Measurements from ENCODE around the gene TRIM10.
"Not testable (repeated sequence)": the region's sequence is repeated elsewhere in the genome, so short reads cannot be mapped to it uniquely, and the experiment has no call there.

The TRIM10 gene

DNA sequence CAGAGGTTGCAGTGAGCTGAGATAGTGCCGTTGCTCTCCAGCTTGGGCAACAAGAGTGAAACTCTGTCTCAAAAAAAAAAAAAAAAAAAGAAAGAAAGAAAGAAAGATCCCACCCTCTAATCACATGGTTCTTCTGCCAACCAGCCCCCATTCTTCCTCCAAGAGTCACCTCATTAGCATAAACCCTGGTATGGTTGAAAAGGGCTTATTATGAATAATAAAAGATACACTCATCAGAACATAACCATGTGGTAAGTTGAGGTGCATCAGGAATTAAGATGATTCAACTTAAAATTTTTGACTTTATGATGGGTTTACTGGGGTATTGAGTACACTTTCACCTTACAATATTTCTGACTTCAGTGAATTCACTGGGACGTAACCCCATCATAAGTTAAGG lies 25.9 kb downstream of the TRIM10 start:
- no peak for DNase-seq (ENCODE audit: low read depth)
- peaks cover 11% of the 10 kb centered on the region for H3K27me3 ChIP-seq (replicated peaks; ENCODE audit: control insufficient read depth, insufficient read depth, low read length)
- no peak overlapping the region for H3K4me3 ChIP-seq (ENCODE audit: low read length)
- no peak overlapping the region for H3K9ac ChIP-seq (ENCODE audit: low read length)
- H3K36me3 ChIP-seq (ENCODE audit: control insufficient read depth, insufficient read depth, low read length, severe bottlenecking): no peaks in the 10 kb centered on the region
- H3K4me1 ChIP-seq (ENCODE audit: control insufficient read depth, insufficient read depth, low read length): peaks cover 7% of the 10 kb centered on the region
- H3K9me3 ChIP-seq (ENCODE audit: control insufficient read depth, low read length): no peaks in the 10 kb centered on the region

DNA sequence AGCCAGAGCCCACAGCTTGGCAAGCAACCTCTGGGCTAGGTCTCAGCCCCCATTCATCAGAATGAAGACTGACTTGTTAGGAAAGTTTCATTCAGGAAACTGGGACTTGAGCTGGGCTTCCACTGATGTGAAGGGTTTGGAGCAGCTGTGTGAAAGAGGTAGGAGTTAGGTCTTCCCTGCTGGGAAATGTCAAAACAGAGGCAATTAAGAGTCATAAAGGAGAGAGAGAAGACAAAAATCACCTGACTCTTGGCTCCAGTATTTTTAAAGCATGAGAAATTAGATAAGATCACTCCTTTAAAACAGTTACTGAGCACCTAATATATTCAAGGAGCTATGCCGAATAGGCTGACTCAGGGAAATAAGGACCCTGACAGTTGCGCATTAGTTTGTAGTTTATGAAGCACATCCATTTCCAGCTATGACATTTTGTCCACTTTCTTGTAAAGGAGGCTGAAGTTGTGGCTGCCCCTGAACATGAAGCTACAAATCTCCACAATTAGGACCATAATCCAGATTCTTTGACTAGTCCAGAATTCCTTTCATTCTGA lies 29.0 kb downstream of the TRIM10 start:
- Histone ChIP-seq H3K4me1 (ENCODE audit: control insufficient read depth, insufficient read depth, low read length) (peaks cover 14% of the 10 kb centered on the region), H3K27me3 (replicated peaks; ENCODE audit: control insufficient read depth, insufficient read depth, low read length) (peaks cover 41% of the 10 kb centered on the region), H3K9ac (ENCODE audit: low read length) (no peak overlapping the region), H3K9me3 (ENCODE audit: control insufficient read depth, low read length) (no peaks in the 10 kb centered on the region), H3K4me3 (ENCODE audit: low read length) (no peak overlapping the region), H3K36me3 (ENCODE audit: control insufficient read depth, insufficient read depth, low read length, severe bottlenecking) (no peaks in the 10 kb centered on the region)
- DNase-seq (ENCODE audit: low read depth): no peak

DNA sequence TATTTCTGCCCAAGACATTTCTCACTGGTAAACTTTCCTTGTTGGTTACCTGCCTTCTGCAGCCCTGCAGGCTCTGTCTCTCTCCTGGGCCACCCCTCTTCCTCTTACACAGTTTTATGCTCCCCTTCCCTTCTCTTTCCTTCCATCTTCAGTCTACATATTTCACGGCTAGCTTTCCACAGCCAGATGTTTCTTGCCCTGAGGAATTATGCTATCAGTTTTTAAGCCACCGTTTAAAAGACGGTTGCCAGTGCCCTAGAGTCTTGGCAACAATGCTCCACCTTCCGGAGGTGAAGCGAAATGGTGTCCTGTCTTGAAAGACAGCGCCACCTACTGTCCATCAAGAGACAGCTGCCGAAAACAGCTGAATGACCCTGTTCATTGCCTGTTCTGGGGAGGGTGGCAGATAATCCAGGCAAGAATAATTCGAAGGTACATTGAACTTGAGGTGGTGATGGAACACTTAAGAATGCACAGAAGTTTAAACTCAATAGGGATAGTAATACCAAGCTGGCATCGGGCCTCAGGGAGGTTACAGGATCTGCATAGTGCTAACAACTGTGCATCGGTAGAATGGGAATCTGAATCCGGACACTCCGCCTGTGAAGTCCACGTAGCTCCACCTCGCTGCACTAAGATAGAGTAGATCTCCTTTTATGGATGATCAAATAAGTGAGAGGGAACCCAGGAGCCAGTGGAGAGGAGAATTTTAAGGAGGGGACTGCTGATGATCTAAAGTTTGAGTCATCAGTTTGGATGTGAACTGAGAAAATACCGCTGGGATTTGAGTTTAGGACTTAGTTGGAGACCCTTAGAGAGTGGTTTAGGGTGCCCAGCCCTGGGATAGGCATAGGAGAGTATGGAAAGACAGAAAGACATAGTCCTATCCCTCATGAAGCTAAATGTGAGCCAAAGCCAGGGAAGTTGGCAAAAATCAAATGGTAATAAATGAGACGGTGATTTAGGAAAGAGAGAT lies 29.8 kb downstream of the TRIM10 start:
- peaks cover 14% of the 10 kb centered on the region for H3K4me1 ChIP-seq (ENCODE audit: control insufficient read depth, insufficient read depth, low read length)
- H3K27me3 ChIP-seq (replicated peaks; ENCODE audit: control insufficient read depth, insufficient read depth, low read length): peaks cover 43% of the 10 kb centered on the region
- no peak overlapping the region for H3K9ac ChIP-seq (ENCODE audit: low read length)
- no peaks in the 10 kb centered on the region for H3K36me3 ChIP-seq (ENCODE audit: control insufficient read depth, insufficient read depth, low read length, severe bottlenecking)
- H3K4me3 ChIP-seq (ENCODE audit: low read length): no peak overlapping the region
- H3K9me3 ChIP-seq (ENCODE audit: control insufficient read depth, low read length): no peaks in the 10 kb centered on the region
- peak; percentile 94 for DNase-seq (ENCODE audit: low read depth)

- no peak overlapping the region for H3K9ac ChIP-seq (ENCODE audit: low read length)
- H3K4me3 ChIP-seq (ENCODE audit: low read length): no peak overlapping the region
- no peaks in the 10 kb centered on the region for H3K36me3 ChIP-seq (ENCODE audit: control insufficient read depth, insufficient read depth, low read length, severe bottlenecking)
- H3K4me1 ChIP-seq (ENCODE audit: control insufficient read depth, insufficient read depth, low read length): peaks cover 14% of the 10 kb centered on the region
- H3K9me3 ChIP-seq (ENCODE audit: control insufficient read depth, low read length): no peaks in the 10 kb centered on the region
- peaks cover 43% of the 10 kb centered on the region for H3K27me3 ChIP-seq (replicated peaks; ENCODE audit: control insufficient read depth, insufficient read depth, low read length)
- DNase-seq (ENCODE audit: low read depth): no peak
Measured at GRCh38 chr6:30130179-30130679, 30.8 kb downstream of the TRIM10 start.

GRCh38 chr6:30129265-30130178 lies 31.5 kb downstream of the TRIM10 start:
- Histone ChIP-seq H3K36me3 (ENCODE audit: control insufficient read depth, insufficient read depth, low read length, severe bottlenecking) (no peaks in the 10 kb centered on the region), H3K9ac (ENCODE audit: low read length) (no peak overlapping the region), H3K27me3 (replicated peaks; ENCODE audit: control insufficient read depth, insufficient read depth, low read length) (peaks cover 43% of the 10 kb centered on the region), H3K4me1 (ENCODE audit: control insufficient read depth, insufficient read depth, low read length) (peaks cover 14% of the 10 kb centered on the region), H3K4me3 (ENCODE audit: low read length) (no peak overlapping the region), H3K9me3 (ENCODE audit: control insufficient read depth, low read length) (no peaks in the 10 kb centered on the region)
- DNase-seq (ENCODE audit: low read depth): no peak

DNA sequence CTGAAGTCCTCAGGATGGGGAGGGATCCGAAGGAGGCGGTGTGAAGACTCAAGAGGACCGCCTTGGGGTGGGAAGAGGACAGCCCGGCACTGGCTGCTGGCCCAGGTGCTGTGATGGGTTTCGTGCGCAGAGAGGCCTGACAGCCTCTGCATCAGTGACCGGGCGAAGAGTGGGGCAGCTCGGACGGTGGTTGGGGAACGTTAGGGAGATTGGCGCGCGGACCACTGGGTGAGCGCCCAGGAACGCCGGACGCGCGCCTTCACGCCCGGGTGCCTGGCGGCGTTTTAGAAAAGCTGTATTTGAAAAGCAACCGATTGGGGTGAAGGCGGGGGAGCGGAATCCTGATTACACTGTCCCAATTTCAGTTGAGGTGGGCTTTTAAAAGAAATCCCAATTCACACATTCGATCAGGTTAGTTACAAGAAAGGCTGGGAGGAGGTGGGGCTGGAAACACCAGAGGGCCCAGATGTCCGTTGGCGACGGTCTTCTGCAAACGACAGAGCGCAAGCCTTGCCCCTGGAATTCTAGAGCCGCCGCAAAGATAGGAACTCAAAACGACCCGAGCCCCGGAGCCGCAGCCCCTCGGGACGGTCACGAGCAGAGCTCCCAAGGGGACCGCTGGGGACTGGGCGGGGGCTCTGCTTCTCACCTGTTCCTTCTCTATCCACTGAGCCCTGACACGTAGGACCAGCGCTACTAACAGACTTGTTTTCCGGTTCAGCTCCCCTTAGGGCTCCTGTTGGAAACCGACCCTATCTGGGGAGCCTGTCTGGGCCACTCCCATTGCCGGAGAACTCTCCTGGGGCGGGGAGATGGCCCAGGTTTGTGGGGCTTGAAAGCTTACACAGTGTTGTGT lies 33.5 kb downstream of the TRIM10 start:
- Histone ChIP-seq H3K4me3 (ENCODE audit: low read length) (peak overlapping the region; percentile 31), H3K9ac (ENCODE audit: low read length) (no peak overlapping the region), H3K36me3 (ENCODE audit: control insufficient read depth, insufficient read depth, low read length, severe bottlenecking) (no peaks in the 10 kb centered on the region), H3K4me1 (ENCODE audit: control insufficient read depth, insufficient read depth, low read length) (peaks cover 22% of the 10 kb centered on the region), H3K9me3 (ENCODE audit: control insufficient read depth, low read length) (no peaks in the 10 kb centered on the region), H3K27me3 (replicated peaks; ENCODE audit: control insufficient read depth, insufficient read depth, low read length) (peaks cover 40% of the 10 kb centered on the region)
- no peak for DNase-seq (ENCODE audit: low read depth)

DNA sequence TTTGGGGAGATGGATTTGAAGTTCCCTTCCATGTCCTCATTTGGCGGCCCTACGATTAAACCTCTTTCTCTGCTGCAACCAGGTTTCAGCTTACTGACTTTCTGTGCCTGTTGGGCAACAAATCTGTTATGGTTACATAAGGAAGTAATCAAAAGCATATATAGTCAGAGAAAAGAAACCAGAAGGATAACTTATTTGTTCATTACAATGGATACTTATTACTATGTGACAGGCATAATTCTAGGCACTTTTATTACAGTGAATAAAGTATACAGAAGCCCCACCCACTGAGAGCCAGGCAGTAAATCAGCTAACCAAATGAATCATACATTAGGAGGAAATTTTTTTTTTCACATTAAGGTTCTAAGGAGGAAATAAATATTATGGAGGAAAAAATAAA lies 38.5 kb downstream of the TRIM10 start:
- Histone ChIP-seq H3K4me3 (ENCODE audit: low read length) (no peak overlapping the region), H3K9me3 (ENCODE audit: control insufficient read depth, low read length) (no peaks in the 10 kb centered on the region), H3K36me3 (ENCODE audit: control insufficient read depth, insufficient read depth, low read length, severe bottlenecking) (no peaks in the 10 kb centered on the region), H3K4me1 (ENCODE audit: control insufficient read depth, insufficient read depth, low read length) (peaks cover 12% of the 10 kb centered on the region), H3K27me3 (replicated peaks; ENCODE audit: control insufficient read depth, insufficient read depth, low read length) (peaks cover 6% of the 10 kb centered on the region), H3K9ac (ENCODE audit: low read length) (no peak overlapping the region)
- DNase-seq (ENCODE audit: low read depth): peak; percentile 45

DNA sequence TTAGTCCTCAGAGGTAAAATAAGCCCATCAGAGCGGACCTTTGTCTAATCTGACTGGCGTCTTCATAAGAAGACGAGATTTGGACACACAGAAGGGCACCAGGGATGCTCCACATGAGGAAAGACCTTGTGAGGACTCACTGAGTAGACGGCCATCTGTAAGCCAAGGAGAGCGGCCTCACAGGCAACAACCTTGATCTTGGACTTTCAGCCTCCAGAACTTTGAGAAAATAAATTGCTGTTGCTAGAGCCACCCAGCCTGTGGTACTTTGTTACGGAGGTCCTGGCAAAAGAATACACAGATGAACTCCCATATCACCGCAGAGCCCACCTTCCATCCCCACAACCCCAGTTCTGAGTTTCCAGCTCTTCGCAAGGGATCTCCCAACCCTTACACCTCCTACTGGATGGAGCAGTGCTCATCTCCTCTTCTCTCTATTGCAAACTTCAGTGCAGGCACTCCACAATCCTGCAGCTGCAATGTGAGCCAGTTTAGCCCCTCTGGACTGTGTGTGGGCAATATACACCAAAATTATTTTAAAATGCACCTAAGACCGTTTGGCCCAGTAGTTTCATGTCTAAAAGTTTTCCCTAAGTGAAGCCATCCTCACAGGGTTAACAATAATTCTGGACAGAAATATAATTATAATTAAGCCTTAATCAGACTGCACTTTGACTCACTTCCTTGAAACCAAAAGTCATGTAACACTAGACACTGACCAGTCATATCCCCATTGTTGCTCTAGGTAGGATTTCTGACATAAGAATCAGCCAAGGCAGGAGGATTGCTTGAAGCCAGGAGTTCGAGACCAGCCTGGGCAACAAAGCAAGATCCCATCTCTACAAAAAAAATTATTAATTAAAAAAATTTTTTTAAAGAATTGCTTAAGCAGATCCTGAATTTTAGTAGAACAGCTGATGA lies 39.3 kb downstream of the TRIM10 start:
- Histone ChIP-seq H3K36me3 (ENCODE audit: control insufficient read depth, insufficient read depth, low read length, severe bottlenecking) (no peaks in the 10 kb centered on the region), H3K9ac (ENCODE audit: low read length) (no peak overlapping the region), H3K9me3 (ENCODE audit: control insufficient read depth, low read length) (no peaks in the 10 kb centered on the region), H3K4me3 (ENCODE audit: low read length) (no peak overlapping the region), H3K27me3 (replicated peaks; ENCODE audit: control insufficient read depth, insufficient read depth, low read length) (no peaks in the 10 kb centered on the region), H3K4me1 (ENCODE audit: control insufficient read depth, insufficient read depth, low read length) (peaks cover 8% of the 10 kb centered on the region)
- DNase-seq (ENCODE audit: low read depth): no peak

DNA sequence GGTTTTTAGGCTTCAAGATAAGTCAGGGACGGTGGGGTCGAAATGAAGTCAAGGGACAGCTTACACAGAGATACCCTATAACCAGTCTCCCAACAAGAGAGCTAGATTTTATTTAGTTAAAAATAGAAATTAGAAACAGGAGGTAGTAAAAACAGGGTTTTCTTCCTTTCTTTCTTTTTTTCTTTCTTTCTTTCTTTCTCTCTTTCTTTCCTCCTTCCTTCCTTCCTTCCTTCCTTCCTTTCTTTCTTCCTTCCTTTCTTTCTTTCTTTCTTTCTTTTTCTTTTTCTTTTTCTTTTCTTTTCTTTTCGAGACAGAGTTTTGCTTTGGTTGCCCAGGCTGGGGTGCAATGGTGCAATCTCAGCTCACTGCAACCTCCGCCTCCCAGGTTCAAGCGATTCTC lies 42.3 kb downstream of the TRIM10 start:
- H3K27me3 ChIP-seq (replicated peaks; ENCODE audit: control insufficient read depth, insufficient read depth, low read length); H3K9ac ChIP-seq (ENCODE audit: low read length); H3K4me3 ChIP-seq (ENCODE audit: low read length); H3K4me1 ChIP-seq (ENCODE audit: control insufficient read depth, insufficient read depth, low read length); DNase-seq (ENCODE audit: low read depth); H3K9me3 ChIP-seq (ENCODE audit: control insufficient read depth, low read length); H3K36me3 ChIP-seq (ENCODE audit: control insufficient read depth, insufficient read depth, low read length, severe bottlenecking): not testable (repeated sequence)

- Histone ChIP-seq H3K27me3 (replicated peaks; ENCODE audit: control insufficient read depth, insufficient read depth, low read length) (peaks cover 28% of the 10 kb centered on the region), H3K36me3 (ENCODE audit: control insufficient read depth, insufficient read depth, low read length, severe bottlenecking) (no peaks in the 10 kb centered on the region)
Measured at GRCh38 chr6:30116724-30117123, 44.3 kb downstream of the TRIM10 start.

More at GRCh38 chr6:30116724-30117123, 44.3 kb downstream of the TRIM10 start:
- Histone ChIP-seq H3K9me3 (ENCODE audit: control insufficient read depth, low read length) (no peaks in the 10 kb centered on the region), H3K4me1 (ENCODE audit: control insufficient read depth, insufficient read depth, low read length) (no peaks in the 10 kb centered on the region), H3K4me3 (ENCODE audit: low read length) (no peak overlapping the region), H3K9ac (ENCODE audit: low read length) (no peak overlapping the region)
- no peak for DNase-seq (ENCODE audit: low read depth)

All from adipocyte (in vitro differentiated cells).